Cerebellar cortex (tissue), 1 donor: ENCODE measurements around the gene SLC2A8.

Experiments
- DNase-seq: peaks from one replicate; pipeline ENCODE4 v3.0.0-alpha.2; 2015; ENCODE audit warnings: low spot score

SLC2A8 gene, protein sequence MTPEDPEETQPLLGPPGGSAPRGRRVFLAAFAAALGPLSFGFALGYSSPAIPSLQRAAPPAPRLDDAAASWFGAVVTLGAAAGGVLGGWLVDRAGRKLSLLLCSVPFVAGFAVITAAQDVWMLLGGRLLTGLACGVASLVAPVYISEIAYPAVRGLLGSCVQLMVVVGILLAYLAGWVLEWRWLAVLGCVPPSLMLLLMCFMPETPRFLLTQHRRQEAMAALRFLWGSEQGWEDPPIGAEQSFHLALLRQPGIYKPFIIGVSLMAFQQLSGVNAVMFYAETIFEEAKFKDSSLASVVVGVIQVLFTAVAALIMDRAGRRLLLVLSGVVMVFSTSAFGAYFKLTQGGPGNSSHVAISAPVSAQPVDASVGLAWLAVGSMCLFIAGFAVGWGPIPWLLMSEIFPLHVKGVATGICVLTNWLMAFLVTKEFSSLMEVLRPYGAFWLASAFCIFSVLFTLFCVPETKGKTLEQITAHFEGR

DNA sequence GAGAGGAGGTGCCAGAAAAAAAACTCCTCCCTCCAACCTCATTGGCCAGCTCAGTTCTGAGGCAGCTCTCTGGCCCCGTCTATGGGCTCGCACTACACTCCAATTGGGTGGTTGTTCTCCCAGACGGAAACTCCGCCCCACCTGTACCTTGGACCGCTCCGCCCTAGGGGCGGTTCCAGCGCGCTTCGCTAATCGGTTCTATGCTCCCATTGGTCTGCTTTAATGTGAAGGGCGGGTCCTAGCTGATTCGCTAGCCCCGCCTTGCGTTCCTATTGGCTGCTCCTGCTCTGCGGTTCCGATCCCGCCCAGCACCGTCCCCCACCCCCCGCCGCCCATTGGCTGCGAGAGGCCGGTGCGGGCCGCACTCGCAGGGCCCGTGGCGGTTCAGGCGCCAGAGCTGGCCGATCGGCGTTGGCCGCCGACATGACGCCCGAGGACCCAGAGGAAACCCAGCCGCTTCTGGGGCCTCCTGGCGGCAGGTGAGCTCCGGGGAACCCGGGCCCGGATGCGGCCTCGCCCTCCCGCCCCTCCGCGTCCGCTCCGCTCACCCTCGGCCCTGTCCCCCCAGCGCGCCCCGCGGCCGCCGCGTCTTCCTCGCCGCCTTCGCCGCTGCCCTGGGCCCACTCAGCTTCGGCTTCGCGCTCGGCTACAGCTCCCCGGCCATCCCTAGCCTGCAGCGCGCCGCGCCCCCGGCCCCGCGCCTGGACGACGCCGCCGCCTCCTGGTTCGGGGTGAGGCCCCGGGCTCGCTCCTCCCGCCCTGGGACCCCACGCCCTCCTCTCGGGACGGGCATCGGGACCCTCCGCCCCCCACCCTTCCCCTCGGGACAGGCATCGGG, at the start of gene SLC2A8:
Gene SLC2A8, plus strand, starts transcription at position 362 of the 838 bp plus-strand sequence. Its CDS starts 62 bp downstream, at position 424.
- DNase-seq: peak; percentile 100

DNA sequence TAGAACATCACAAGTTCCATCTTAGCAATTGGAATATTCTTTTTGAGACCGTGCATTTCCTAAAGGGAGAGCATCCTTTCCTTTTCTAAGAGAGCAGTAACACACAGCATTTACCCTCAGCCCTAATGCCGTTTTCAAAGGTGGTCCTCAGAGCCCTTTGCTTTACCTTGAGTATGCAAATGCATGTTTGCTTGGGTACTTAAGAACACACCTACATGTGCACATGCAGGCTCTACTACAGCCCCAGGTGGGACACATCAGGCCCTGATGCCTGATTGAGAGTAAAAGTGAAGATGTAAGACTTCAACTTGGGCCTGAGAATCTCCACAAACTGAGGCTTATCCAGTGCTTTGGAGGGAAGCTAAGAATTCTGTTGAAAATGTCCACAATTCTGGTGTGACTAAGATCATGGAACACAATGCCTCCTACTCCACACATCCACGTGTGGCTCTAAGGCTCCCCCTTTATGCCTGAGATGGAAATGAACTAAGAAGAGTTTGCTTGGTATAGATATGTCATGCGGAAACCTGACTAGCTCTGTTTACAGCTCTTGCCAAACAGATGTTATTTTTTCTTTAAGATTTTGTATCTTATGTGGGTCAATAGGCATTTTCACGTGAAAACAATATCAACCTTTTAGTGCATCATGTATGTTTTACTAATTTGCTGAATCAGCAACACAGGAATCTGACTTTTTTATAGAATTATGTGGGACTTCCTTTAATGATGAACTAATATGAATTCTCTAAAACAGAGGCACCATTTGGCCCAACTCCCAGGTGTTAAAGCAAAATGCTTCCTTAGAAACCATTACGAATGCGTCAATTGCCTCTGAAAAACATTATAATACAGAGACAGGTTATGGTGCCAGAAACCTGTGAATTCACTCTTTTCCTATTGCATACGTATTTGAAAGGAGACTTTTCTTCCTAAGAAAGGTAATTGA, 48.9 kb upstream of the SLC2A8 start:
- no peak for DNase-seq

DNA sequence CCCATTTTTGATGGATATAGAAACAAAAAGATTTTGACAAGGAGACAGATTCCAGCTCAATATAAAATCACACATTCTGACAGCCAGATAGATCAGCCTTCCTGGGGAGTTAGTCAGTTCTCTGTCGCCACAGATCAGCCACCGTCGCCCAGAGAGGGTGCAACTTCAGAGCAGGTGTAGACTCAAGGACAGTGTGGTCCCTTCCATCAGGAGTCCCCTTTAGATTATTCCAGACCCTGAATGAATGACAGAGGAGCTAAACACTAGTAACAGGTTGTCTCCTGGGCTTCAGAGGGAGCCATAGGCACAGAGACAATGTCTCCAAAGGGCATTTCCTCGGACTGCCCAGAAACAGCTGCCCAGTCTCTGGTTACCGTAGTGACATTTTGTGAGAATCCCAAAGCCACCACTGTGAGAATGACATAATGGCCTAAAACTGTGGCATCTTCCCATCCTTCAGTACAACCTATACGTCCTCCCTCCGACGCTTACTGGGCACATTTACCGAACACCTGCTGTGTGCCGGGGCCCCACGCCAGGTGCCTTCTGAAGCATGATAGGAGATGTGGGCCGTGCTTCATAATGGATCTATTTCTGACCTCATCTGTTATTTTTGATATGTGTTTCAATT, 47.4 kb upstream of the SLC2A8 start:
- DNase-seq: peak; percentile 87

DNA sequence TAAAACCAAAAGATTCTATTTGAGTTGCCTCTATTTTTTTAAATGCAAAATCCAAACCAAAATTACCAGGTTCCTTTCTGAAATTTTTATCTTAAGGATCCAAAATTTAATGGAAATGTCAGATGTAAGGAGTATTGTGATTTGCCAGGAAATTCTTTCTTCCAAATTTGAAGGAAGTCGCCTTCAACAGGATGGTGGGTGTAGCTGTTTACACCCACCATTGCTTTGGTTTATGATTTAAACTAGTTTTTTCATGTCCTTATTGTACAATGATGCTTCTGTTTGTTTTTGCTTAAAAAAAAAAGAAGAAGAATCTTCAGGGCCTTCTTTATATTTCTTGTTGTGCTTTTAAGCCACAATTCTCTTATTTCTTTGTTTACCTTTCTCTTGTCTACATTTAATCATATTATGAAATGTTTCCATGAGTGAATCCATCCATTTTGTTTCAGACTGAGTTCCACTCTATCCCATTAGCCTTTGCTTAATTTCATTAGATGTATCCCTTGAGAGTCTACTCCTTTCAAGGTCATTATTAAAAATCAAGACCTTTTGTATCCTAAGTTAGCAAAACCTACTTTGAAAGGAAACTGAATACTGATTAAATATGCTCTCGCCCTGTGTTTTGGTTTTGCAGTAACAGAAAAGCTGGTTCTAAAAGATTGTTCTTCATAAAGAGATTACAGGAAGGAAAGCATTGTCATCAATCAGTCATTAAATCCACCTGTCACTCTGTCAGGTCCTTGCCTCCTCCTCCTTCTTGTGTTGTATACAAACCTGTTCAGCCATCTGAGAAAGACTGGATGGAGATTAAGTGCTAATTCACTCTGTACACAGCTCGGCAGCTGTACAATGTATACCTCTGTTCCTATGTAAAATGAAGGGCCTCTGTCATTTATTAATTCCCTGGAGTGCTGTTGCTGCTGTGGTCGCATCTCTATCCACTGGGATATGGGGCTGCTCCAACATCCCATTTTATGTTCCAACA, 45.5 kb upstream of the SLC2A8 start:
- DNase-seq: no peak

DNA sequence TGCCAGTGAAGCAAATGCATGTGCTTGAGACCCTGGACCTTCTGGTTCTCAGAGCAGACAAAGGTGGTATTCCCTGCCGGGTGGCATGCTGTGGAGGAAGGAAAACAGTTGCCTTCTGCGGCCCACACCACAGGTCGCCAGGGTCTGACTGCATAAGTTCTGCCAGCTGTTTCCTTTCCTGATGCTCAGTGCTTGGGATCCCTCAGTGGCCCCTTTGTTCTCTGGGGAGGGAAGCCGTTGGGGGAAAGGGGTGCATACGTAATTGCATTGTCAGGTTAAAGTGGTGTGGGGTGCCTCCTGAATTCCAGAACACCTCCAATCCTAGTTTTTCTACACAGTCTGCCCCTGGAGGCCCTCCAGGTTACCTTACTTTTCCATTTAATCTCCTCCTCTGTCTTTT, 43.1 kb upstream of the SLC2A8 start:
- no peak for DNase-seq

DNA sequence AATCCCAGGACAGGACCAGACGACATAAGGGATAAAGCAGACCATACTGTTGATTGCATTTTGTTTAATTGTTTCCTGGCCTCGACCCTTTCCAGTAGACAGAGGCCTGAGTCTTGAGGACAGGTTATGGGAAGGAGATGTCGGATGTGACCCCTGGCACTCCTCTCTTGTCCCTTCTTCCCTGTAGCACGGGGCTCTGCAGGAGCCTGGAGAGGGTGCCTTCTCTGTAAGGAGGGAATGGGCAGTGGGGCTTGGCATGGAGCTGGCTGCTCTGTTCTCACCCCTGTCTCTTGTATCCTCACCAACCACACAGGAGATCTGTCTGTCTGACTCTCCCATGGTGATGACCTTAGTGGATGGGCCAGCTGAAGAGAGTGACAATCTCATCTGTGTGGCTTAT, 40.1 kb upstream of the SLC2A8 start:
- no peak for DNase-seq

DNA sequence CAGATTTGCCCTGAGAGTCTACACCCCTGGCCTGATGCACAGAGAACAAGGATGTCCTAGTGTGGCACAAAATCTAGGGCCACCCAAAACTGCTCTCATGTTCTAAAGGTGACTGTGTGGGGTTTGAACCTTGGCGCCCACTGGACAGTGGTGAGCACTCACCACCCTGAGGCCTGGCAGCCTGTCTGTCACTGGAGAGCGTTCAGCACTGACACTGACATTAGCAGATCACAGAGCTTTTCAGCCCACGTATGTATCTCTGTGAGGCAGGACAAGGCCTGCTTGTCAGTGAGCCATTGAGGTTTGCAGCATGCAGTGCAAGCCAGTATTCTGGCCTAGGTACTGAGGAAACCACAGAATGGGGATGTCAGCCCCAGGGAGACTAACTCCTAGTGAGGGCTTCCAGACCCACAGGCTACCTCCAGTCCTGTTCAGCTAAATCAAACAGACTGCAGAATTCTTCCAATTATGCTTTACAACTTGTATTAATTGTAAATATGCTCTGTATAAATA, 38.9 kb upstream of the SLC2A8 start:
- no peak for DNase-seq

DNA sequence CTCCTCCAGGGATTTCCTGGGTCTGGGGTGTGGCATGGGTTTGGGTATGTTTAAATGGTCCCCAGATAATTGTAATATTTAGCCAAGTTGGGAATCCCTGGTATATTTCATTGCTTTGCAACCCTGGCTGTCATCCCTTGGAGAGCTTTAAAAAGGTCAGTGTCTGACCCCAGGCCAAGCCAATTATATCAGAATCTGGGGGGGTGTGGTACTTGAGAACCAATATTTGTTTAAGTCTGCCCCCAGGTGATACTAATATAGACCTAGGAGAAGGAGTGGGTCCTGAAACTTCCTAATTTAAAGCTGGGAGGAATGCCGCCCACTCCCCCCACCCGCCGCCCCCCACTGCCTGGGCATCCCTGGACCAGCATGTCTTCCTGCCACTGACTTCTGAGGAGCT, 38.2 kb upstream of the SLC2A8 start:
- DNase-seq: no peak

DNA sequence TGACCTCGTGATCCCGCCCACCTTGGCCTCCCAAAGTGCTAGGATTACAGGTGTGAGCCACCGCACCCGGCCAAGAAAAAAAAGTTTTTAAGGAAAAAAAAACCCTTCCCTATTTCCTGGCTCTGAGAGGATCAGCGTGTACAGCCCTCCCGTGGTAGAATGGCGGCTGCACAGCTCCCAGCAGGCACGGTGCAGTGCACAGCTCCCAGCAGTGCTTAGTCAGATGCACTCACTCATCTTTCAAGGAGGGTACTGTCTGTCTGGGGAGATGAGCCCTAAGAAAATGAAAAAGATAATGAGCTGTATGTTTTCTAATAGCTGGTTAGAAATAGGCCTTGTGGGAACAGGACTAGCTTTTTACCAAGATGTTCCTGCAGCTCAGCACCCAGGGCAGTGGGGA, 36.7 kb upstream of the SLC2A8 start:
- no peak for DNase-seq

DNA sequence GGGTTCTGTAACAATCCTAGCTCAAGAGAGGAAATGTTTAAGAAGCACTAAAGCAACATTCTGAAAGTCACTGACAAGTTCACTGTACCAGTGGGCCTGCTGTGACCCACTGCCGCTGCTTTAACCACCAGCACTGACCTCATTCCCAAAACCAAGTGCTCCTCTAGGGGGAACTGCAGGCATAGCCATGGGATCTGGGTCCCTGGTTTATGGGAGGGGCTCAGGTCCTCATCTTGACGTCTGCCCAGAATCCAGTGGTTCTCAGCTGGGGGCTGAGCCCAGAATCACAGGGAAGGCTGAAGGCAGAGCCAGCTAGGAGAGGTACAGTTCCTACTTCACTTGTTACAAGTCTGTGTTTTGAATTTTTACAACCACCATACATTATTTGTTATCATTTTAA, 36.1 kb upstream of the SLC2A8 start:
- DNase-seq: peak; percentile 38

DNA sequence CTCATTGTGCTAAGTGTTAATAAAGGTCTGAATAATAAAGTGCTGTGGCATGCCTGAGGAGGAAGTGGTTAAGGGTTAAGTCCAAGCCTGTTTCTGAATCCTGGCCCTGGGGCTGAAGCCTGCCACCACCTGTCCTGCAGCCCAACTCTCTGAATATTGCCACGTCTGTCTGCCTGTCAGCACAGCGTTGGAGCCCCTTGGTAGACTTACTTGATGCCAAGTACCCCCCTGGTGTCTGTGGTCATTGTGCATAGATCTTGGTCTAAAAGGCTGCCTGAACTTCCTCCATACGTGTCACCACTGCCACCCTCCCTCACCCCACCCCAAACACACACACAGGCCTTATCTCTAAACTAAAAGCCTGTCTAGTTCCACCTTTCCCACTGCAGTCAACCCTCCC, 35.4 kb upstream of the SLC2A8 start:
- no peak for DNase-seq

DNA sequence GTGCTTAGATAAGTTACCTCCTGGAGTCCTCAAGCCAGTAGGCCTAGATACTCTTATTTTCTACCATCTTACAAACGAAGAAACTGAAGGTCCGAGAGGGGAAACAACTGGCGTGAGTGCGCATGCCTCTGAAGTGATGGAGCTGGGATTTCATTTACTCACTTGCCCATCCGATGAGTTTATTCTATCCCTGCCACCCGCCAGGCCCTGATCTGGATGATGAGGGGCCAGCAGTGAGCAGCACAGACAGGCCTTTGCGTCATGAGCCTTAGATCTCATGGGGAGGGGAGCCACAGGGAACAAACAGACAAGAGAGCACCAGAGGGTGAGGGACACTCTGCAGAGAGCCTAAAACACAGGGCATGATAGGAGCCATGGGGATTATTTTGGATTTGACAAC, 34.1 kb upstream of the SLC2A8 start:
- no peak for DNase-seq

DNA sequence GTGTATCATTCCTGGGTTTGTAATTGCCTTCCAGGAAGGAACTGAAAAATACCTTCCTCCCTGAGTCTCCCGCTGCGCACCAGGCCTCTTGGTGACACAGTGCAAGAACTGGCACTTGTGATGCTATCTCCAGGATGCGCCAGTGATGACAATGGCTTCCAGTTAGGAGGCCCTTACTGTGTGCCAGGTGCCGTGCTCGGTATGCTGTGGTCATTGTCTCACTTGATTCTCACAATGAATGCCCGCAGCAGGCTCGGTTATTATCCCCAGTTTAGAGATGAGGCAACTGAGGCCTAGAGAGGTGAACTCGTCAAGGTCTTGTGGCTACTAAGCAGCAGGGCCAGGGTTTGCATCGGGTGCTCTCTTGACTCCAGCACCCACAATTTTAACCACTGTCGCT, 31.5 kb upstream of the SLC2A8 start:
- DNase-seq: no peak

DNA sequence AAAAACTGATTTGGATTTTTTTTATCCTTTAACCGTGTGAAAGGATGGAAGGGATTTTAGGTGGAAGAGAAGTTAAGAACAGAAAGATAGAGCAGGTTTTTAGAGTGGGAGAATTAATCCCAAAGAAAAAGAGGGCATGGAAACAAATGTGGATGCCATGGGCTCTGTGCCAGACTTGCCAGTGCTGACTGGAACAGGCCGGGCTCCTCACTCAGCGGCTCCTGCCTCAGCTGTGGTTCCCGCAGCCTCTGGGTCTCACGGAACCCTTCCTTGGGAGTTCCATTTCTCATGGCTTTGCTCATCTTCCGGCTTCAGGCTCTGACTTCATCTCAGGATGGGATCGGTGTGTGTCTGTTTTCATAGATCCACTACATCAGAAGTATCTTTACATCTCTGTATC, 30.4 kb upstream of the SLC2A8 start:
- peak; percentile 67 for DNase-seq

DNA sequence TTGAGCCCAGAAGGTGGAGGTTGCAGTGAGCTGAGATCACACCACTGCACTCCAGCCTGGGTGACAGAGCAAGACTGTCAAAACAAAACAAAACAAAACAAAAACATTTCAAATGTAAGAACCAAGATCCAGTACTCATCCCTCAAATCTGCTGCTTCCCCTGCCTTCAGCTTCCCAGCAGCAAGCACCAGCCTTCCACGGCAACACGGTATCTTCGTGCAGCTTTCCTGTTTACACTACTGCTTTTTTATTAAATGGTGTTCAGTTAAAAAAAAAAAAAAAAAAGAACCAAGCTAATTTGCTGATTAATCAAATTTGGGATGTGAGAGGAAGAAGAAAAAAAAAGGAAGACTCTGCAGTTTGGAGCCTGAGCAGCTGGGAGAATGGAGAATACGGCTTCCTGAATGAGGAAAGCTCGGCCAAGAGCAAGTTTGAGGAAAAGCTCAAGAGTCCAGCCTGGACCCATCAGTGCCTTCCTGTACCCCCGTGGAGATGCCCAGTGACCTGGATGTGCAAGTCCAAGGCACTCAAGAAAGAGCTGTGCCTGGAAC, 28.0 kb upstream of the SLC2A8 start:
- DNase-seq: no peak

DNA sequence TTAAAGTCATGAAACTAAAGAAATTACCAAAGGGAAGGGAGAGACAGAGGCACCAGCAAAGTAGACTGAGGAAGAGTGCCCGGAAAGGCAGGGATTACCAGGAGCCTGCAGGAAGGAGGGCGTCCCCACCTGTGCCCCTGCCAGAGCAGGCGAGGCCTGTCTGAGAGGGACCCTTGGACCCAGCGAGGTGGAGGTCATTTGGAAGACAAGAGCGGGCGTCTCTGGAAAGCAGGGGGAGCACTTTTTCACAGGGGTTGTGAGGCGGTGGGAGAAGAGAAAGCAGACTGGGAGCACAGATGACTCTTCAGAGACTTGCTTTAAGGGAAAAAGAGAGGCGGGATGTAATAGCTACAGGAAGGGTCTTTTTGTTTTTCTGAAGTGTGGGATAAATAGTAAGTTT, 27.5 kb upstream of the SLC2A8 start:
- no peak for DNase-seq

DNA sequence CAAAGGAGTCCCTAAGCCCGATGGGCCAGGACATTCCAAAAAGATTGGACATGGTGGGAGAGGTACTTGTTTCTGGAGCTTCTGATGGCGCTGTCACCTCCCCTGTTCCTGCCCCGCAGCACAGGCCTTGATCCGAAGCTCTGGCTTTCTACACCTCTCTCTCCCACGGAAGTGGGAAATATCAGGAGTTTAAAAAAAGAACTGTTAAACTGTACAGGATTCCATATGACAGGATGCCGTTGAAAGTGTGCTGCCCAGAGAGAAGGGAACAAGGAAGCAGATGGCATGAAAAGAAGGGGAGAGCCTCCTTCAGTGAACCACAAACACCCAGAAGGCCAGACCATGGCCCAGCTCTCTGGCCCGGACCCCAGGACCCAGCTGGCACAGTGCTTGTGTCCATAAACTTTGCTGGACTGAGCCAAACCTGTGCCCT, 26.8 kb upstream of the SLC2A8 start:
- peak; percentile 68 for DNase-seq

DNA sequence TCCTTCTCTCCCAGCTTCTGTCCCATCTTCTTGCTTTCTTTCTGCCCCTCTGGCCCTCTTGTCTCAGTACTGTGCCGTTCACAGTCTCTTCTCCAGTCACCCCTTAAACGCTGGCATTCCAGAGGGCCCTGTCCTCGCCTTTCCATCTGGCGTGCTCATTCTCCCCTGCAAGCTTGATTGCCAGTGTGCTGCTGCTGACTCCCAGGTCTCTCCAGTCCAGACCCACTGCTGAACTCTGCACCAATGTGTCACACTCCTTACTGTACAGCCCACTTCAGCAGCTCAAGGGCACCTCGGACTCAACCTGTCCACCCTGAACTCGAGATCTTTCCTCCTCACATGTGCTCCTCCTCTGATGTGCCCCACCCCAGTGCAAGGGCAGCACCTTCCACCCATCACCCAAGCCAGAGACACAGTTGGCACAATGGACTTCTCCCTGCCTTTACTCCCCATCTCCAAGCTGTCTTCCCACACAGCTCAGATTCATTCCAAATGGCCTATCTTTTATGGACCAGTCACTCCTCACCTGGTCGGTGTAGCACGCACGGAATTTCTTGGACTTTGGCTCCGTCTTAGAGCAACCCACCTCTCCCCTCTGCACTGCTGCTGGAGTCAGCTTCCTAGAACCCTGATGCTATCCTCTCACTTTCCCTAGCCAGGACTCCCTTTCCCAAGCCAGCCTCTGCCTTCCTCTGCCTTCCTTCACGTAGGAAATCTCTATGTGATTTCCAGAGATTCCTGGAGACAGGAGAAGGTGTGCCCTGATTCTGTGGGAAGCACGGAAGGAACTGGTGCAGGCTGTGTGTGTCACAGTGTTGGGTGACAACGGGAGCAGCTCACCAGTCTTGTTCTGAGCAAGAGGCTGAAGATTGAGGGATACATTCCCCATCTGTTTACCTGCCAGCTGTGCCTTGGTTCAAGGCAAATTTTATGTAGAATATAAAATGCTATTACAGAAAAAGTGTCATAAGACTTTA, 26.0 kb upstream of the SLC2A8 start:
- DNase-seq: peak; percentile 62
